ENCODE measurements around the gene FILIP1L.

DNA sequence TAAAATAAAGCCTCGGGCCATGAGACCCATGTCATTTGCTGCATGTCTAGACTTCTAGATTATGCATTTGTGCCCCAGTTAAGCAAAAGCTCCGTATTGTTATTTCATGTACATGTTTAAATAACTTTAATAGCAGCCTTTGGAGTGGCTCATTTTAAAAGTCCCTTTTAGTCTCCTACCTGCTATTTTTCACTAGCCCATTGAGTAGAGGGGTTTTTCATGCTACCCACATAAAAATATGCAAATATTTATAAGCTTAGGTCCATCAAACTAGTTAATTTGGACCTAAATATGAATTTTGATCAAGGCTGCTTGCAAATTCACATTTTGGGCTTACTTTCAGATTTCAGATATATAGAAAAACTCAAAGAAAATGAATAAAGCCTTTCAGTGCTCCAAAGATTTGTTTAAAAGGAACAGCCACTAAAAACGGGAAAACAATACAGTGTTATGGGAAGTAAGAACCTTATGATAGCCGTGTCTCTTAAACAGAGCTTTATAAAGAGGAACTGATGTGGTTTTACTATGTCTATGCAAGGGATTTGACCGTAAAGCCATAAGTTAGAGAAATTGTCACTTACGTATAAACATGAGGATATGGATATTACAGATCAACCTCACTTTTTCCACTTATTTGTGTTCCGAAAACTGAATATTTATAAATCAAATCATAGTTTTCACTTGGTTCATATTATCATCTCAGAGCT is 30.0 kb downstream of the FILIP1L start:
- TF ChIP-seq, protein P1, sequence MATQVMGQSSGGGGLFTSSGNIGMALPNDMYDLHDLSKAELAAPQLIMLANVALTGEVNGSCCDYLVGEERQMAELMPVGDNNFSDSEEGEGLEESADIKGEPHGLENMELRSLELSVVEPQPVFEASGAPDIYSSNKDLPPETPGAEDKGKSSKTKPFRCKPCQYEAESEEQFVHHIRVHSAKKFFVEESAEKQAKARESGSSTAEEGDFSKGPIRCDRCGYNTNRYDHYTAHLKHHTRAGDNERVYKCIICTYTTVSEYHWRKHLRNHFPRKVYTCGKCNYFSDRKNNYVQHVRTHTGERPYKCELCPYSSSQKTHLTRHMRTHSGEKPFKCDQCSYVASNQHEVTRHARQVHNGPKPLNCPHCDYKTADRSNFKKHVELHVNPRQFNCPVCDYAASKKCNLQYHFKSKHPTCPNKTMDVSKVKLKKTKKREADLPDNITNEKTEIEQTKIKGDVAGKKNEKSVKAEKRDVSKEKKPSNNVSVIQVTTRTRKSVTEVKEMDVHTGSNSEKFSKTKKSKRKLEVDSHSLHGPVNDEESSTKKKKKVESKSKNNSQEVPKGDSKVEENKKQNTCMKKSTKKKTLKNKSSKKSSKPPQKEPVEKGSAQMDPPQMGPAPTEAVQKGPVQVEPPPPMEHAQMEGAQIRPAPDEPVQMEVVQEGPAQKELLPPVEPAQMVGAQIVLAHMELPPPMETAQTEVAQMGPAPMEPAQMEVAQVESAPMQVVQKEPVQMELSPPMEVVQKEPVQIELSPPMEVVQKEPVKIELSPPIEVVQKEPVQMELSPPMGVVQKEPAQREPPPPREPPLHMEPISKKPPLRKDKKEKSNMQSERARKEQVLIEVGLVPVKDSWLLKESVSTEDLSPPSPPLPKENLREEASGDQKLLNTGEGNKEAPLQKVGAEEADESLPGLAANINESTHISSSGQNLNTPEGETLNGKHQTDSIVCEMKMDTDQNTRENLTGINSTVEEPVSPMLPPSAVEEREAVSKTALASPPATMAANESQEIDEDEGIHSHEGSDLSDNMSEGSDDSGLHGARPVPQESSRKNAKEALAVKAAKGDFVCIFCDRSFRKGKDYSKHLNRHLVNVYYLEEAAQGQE (IDR thresholded peaks at IDR 0.05; ENCODE audit: low read depth), result no peak
- TF ChIP-seq, protein P2, sequence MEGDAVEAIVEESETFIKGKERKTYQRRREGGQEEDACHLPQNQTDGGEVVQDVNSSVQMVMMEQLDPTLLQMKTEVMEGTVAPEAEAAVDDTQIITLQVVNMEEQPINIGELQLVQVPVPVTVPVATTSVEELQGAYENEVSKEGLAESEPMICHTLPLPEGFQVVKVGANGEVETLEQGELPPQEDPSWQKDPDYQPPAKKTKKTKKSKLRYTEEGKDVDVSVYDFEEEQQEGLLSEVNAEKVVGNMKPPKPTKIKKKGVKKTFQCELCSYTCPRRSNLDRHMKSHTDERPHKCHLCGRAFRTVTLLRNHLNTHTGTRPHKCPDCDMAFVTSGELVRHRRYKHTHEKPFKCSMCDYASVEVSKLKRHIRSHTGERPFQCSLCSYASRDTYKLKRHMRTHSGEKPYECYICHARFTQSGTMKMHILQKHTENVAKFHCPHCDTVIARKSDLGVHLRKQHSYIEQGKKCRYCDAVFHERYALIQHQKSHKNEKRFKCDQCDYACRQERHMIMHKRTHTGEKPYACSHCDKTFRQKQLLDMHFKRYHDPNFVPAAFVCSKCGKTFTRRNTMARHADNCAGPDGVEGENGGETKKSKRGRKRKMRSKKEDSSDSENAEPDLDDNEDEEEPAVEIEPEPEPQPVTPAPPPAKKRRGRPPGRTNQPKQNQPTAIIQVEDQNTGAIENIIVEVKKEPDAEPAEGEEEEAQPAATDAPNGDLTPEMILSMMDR (IDR thresholded peaks at IDR 0.05 in 2 of 3, conservative IDR thresholded peaks at IDR 0.05 in 1 of 3; ENCODE audit: borderline replicate concordance in 1 of 3, insufficient read depth in 1 of 3, low read depth in 2 of 3, low read length in 2 of 3), result no peak
- TF ChIP-seq EZH2 (IDR thresholded peaks at IDR 0.05), result no peak
- TF ChIP-seq JUND (IDR thresholded peaks at IDR 0.05), result no peak
- no peak for TF ChIP-seq POLR2AphosphoS5 (IDR thresholded peaks at IDR 0.05; ENCODE audit: low read depth, low read length)
- no peak for TF ChIP-seq POLR2A (IDR thresholded peaks at IDR 0.05; ENCODE audit: borderline replicate concordance, extremely low read depth, insufficient read depth, insufficient read length)
- TF ChIP-seq TCF7L2 (IDR thresholded peaks at IDR 0.05; ENCODE audit: borderline replicate concordance, extremely low read depth, insufficient read depth, insufficient read length), result no peak
- TF ChIP-seq, protein P3, sequence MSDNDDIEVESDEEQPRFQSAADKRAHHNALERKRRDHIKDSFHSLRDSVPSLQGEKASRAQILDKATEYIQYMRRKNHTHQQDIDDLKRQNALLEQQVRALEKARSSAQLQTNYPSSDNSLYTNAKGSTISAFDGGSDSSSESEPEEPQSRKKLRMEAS (IDR thresholded peaks at IDR 0.05), result no peak
- TF ChIP-seq EZH2phosphoT487 (IDR thresholded peaks at IDR 0.05; ENCODE audit: borderline replicate concordance), result no peak
- no peak for TF ChIP-seq SRF (IDR thresholded peaks at IDR 0.05; ENCODE audit: low read depth)
- TF ChIP-seq ZNF274 (IDR thresholded peaks at IDR 0.05; ENCODE audit: low read depth, low read length), result no peak

Measured in HCT116 (cell line).